HepG2 (cell line): ENCODE data around the gene ME3. TPM values are rescaled to one million over a fixed set of nuclear protein-coding genes. Genes with fewer than 3 reads are reported as not detected.

ENCODE experiments used
- ATAC-seq: fragments of 200-7000 bp; cut with Tn5 transposase; 3 replicates; pipeline ENCODE4 v1.9.1; 2020; ENCODE audit warnings: mild to moderate bottlenecking, moderate library complexity
- BruUV-seq: library from RNA; stranded (reverse); fragments of 400-500 nt; replicated peaks from 2 replicates; lab custom pipeline; 2021; lab: Mats Ljungman, UMichigan
- CTCF ChIA-PET: fragments of 300-600 bp; formaldehyde crosslinking; extraction: SDS; loops from one replicate; lab custom pipeline; 2021; ENCODE audit warnings: low total read pairs, inconsistent platforms, low intra/inter-chr PET ratio; lab: Yijun Ruan, JAX
- POLR2A ChIA-PET: fragments of 350-600 bp; sonication (Branson Sonifier 250); formaldehyde crosslinking; loops from one replicate; lab custom pipeline; 2020; ENCODE audit warnings: antibody characterized with exemption, inconsistent platforms; lab: Yijun Ruan, JAX
- DNase-seq: peaks from one replicate; pipeline ENCODE4 v3.0.0-alpha.2; 2015; ENCODE audit warnings: low spot score
- FAIRE-seq: peaks from 3 replicates; lab custom pipeline; 2011; peaks lifted over from hg19 to GRCh38; lab: Jason Lieb, UNC
- H2AFZ ChIP-seq: one replicate; pipeline ENCODE4 v1.6.1; 2011; ENCODE audit warnings: low read length, inconsistent platforms
- H3K27ac ChIP-seq: fragments of 300-600 bp; 3 replicates; pipeline ENCODE4 v1.8.0; 2011; ENCODE audit warnings: mixed run types, mild to moderate bottlenecking, mixed read lengths, low read length, inconsistent platforms; ENCODE audit not compliant: insufficient read depth; ENCODE audit errors: extremely low read length
- H3K27me3 ChIP-seq, 2 experiments: fragments of 200-600 bp in 1 of 2; 2 replicates in 1 of 2; 3 replicates in 1 of 2; pipeline versions ENCODE4 v1.6.0 to v1.8.0; 2011; ENCODE audit warnings: low read length in 2 of 2, mild to moderate bottlenecking in 2 of 2, moderate library complexity in 2 of 2, inconsistent platforms in 1 of 2; ENCODE audit not compliant: insufficient read depth in 2 of 2, control insufficient read depth in 1 of 2
- H3K36me3 ChIP-seq, 2 experiments: fragments of 200-600 bp in 1 of 2; replicated peaks in 1 of 2; 2 replicates in 1 of 2; 3 replicates in 1 of 2; pipeline versions ENCODE4 v1.5.1 to v1.8.0; 2011; ENCODE audit warnings: low read length in 2 of 2, inconsistent platforms in 1 of 2; ENCODE audit not compliant: insufficient read depth in 2 of 2, control insufficient read depth in 1 of 2
- H3K4me1 ChIP-seq: 2 replicates; pipeline ENCODE4 v1.5.1; 2012; ENCODE audit warnings: low read length, inconsistent platforms; ENCODE audit not compliant: insufficient read depth
- H3K4me2 ChIP-seq: 2 replicates; pipeline ENCODE4 v1.6.0; 2011; ENCODE audit warnings: low read depth, low read length, inconsistent platforms
- H3K4me3 ChIP-seq, 3 experiments: fragments of 200-600 bp in 1 of 3; sonication (generic), shearing (Covaris generic) in 1 of 3; replicated peaks in 1 of 3; 2 replicates each; pipeline ENCODE4 v1.5.1; 2011 to 2016; ENCODE audit warnings: low read length in 3 of 3, inconsistent platforms in 2 of 3, low read depth in 2 of 3, mild to moderate bottlenecking in 2 of 3, control low read depth in 1 of 3, mixed read lengths in 1 of 3; ENCODE audit not compliant: insufficient read depth in 1 of 3
- H3K79me2 ChIP-seq: one replicate; pipeline ENCODE4 v1.6.1; 2011; ENCODE audit warnings: low read length, inconsistent platforms; ENCODE audit not compliant: insufficient read depth
- H3K9ac ChIP-seq: 2 replicates; pipeline ENCODE4 v1.6.0; 2011; ENCODE audit warnings: mild to moderate bottlenecking, low read depth, low read length, inconsistent platforms; ENCODE audit not compliant: insufficient read depth
- H3K9me3 ChIP-seq: 2 replicates; pipeline ENCODE4 v1.5.1; 2012; ENCODE audit warnings: mild to moderate bottlenecking, low read length
- H4K20me1 ChIP-seq: 2 replicates; pipeline ENCODE4 v1.6.0; 2011; ENCODE audit warnings: inconsistent platforms, mild to moderate bottlenecking, low read length, moderate library complexity; ENCODE audit not compliant: insufficient read depth
- HHEX ChIP-seq: IDR thresholded peaks from 2 replicates; pipeline ENCODE4 v1.6.1; 2016; ENCODE audit warnings: control low read depth
- KDM2A ChIP-seq: sonication (generic); formaldehyde crosslinking; IDR thresholded peaks from 2 replicates; pipeline ENCODE4 v1.4.0; 2020; ENCODE audit warnings: low read depth, missing genetic modification reagents, borderline replicate concordance
- NFE2 ChIP-seq: sonication (generic); formaldehyde crosslinking; IDR thresholded peaks from 2 replicates; pipeline ENCODE4 v1.4.0; 2020; ENCODE audit warnings: missing genetic modification reagents
- NR2F2 ChIP-seq: IDR thresholded peaks from 2 replicates; pipeline ENCODE4 v1.6.1; 2012; ENCODE audit warnings: low read depth, inconsistent platforms, borderline replicate concordance
- NR2F6 ChIP-seq, 2 experiments: IDR thresholded peaks; 2 replicates each; pipeline ENCODE4 v1.6.1; 2016; ENCODE audit warnings: antibody characterized with exemption in 1 of 2, mild to moderate bottlenecking in 1 of 2
- SAP130 ChIP-seq: IDR thresholded peaks from 2 replicates; pipeline ENCODE4 v1.6.1; 2016; ENCODE audit warnings: low read depth
- SIX1 ChIP-seq: sonication (generic); formaldehyde crosslinking; IDR thresholded peaks from 2 replicates; pipeline ENCODE4 v1.4.0; 2020; ENCODE audit warnings: missing genetic modification reagents, borderline replicate concordance
- SP5 ChIP-seq: IDR thresholded peaks from 2 replicates; pipeline ENCODE4 v1.6.1; 2016; ENCODE audit warnings: low read depth, borderline replicate concordance
- TBX3 ChIP-seq: fragments of 450-650 bp; IDR thresholded peaks from 2 replicates; pipeline ENCODE4 v1.6.1; 2017; ENCODE audit warnings: antibody characterized with exemption, mild to moderate bottlenecking, inconsistent platforms, borderline replicate concordance
- ZNF180 ChIP-seq: sonication (generic); formaldehyde crosslinking; IDR thresholded peaks from 2 replicates; pipeline ENCODE4 v1.4.0; 2020; ENCODE audit warnings: low read depth, missing genetic modification reagents, borderline replicate concordance
- WGBS: methylation state at CpG from one replicate; pipeline ENCODE4 v1.1.6; 2017; ENCODE audit warnings: low lambda C conversion rate; 5-methylcytosine and 5-hydroxymethylcytosine counted together
- in situ Hi-C: cut with HindIII; loops from 2 replicates; pipeline ENCODE4 v1.10.0; 2017; ENCODE audit warnings: low pct_unique_long_range_greater_than_20kb; ENCODE audit not compliant: extremely low pct_ligation_motif_present
- intact Hi-C: fragments of 100-400 bp; cut with micrococcal nuclease; formaldehyde crosslinking; loops from one replicate; pipeline ENCODE4 v1.10.0; 2022; ENCODE audit not compliant: unreplicated experiment
- polyA plus RNA-seq, 8 experiments: library from polyadenylated mRNA; depleted of rRNA in 3 of 8; stranded (reverse) in 7 of 8; unstranded in 1 of 8; fragments of >200 nt; fragmentation: Illumina TruSeq in 4 of 8; extraction: Trizol in 4 of 8; gene quantifications; 2 replicates each; pipeline versions ENCODE4 v1.2.1 to v1.2.3, GENCODE V29; 2011 to 2016; ENCODE audit warnings: low read depth in 4 of 8, missing spikeins in 1 of 8, mixed read lengths in 1 of 8; ENCODE audit not compliant: insufficient read depth in 1 of 8
- total RNA-seq, 5 experiments: library from RNA; depleted of rRNA; stranded (reverse); fragments of >200 nt; fragmentation: Illumina TruSeq; extraction: Trizol; gene quantifications; 2 replicates each; pipeline ENCODE4 v1.2.3, GENCODE V29; 2016; ENCODE audit warnings: low read depth in 1 of 5
- TF ChIP-seq, protein P1 (sequence below): sonication (generic); formaldehyde crosslinking; IDR thresholded peaks from 2 replicates; pipeline ENCODE4 v1.4.0; 2020; ENCODE audit warnings: low read depth, mild to moderate bottlenecking, missing genetic modification reagents
- TF ChIP-seq, protein P2 (sequence below): IDR thresholded peaks from 2 replicates; pipeline ENCODE4 v1.6.1; 2012; ENCODE audit warnings: low read depth, low read length, improper control_type of control experiment

Gene ME3
- total and polyA plus RNA-seq, 2 of the 13 experiments (the other 11 are each of a cell fraction or from before 2014, with no cell fraction given) = not detected

DNA sequence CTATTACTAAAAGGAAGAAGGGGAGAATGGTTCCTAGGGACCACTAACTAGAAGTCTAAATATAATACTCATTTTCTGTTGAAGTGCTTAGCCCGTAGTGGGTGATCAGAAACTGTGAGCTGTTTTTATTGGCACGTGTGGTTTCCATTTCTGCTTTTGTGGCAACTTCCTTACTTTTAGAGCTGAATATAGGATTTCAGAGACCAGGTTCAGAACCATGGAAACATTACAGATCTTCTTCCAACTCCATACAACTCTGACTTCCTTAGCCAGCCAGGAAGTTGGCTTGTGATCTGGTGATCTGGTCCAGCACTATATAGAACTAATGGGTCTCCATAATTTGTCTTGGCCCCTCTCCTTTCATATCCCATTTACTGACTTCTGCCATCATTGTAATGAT lies 2.6 kb upstream of the ME3 start (continued):
- TF ChIP-seq, protein P1, sequence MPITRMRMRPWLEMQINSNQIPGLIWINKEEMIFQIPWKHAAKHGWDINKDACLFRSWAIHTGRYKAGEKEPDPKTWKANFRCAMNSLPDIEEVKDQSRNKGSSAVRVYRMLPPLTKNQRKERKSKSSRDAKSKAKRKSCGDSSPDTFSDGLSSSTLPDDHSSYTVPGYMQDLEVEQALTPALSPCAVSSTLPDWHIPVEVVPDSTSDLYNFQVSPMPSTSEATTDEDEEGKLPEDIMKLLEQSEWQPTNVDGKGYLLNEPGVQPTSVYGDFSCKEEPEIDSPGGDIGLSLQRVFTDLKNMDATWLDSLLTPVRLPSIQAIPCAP (CRISPR knock-in tag) = no peak
- no peak for TF ChIP-seq ZNF180
- no peak for TF ChIP-seq KDM2A (CRISPR knock-in tag)

DNA sequence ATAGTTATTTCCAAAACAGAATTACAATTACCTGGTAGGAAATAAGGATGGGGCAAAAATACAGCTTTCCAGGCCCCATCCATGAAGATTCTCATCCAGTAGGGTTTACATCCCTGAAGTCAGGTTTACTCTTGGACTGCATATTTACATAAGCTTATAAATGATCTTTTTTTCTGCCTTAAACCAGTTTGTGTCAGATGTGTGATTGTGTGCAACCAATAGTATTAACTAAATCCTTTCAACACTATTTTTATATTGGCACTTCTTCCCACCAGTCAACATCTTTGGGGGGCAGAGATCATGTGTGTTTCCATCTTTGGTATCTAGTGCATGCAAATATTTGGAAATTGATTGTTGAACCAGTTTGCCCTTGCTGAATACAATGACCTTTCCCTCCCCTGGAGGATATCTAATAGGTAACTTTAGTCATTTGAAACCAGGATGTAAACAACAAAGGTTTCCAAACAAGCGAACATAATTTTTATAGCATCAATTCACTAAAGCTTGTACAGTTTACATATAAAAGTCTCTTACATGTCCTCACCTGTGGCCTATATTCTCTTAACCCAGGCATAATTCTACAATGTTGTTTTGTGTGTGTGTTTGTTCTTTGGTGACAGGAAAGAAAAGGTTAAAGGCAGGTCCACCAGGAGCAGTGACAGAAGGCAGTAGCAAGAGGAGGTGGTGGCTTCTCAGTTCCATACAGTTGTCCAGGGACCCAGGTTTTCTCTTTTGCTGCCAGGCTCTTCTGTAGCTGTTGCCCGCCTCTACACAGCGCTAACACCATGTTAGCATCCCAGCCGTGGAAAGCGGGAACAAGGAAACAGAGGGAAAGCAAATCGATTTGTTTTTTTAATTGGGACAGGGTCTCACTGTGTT lies 1.7 kb upstream of the ME3 start:
- H3K36me3 ChIP-seq = no peaks in the 10 kb centered on the region
- POLR2A ChIA-PET = no interaction called here
- H3K27ac ChIP-seq = no peak overlapping the region
- no peak overlapping the region for H2AFZ ChIP-seq
- in situ Hi-C loops = no loop called here
- peaks cover 13% of the 10 kb centered on the region; the same call in 1 of the 2 replicates for H3K4me1 ChIP-seq
- H3K27me3 ChIP-seq = peaks cover 7 to 64% of the 10 kb centered on the region in 2 experiments
- H3K79me2 ChIP-seq = no peaks in the 10 kb centered on the region
- no peak overlapping the region for H3K4me3 ChIP-seq
- TF ChIP-seq NFE2 (CRISPR knock-in tag) (no peak), SP5 (CRISPR knock-in tag) (peak; percentile 36; the same call in 1 of the 2 replicates), NR2F2 (peak; percentile 49; the same call in 1 of the 2 replicates), SAP130 (CRISPR knock-in tag) (no peak), TBX3 (0 out of 2 replicates have a peak, but pooled peaks have one; percentile 24), HHEX (CRISPR knock-in tag) (peak; percentile 67), SIX1 (peak; percentile 66), NR2F6 (IDR thresholded peaks at IDR 0.05) (peak; percentile 79), NR2F6 (CRISPR knock-in tag; IDR thresholded peaks at IDR 0.05) (no peak)
- TF ChIP-seq, protein P2, sequence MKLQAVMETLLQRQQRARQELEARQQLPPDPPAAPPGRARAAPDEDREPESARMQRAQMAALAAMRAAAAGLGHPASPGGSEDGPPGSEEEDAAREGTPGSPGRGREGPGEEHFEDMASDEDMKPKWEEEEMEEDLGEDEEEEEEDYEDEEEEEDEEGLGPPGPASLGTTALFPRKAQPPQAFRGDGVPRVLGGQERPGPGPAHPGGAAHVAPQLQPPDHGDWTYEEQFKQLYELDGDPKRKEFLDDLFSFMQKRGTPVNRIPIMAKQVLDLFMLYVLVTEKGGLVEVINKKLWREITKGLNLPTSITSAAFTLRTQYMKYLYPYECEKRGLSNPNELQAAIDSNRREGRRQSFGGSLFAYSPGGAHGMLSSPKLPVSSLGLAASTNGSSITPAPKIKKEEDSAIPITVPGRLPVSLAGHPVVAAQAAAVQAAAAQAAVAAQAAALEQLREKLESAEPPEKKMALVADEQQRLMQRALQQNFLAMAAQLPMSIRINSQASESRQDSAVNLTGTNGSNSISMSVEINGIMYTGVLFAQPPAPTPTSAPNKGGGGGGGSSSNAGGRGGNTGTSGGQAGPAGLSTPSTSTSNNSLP = no peak
- TF ChIP-seq, all 625 proteins: peak for 6
- no peaks in the 10 kb centered on the region for H4K20me1 ChIP-seq
- H3K9ac ChIP-seq = no peak overlapping the region
- intact Hi-C loops = no loop called here
- H3K4me2 ChIP-seq = no peak overlapping the region
- ATAC-seq = no peak
- no TSS peak for BruUV-seq
- CTCF ChIA-PET = no interaction called here
- WGBS = 51% methylated on average over 6 of the region's 6 CpGs
- FAIRE-seq = no peak
- no peak for DNase-seq
- H3K9me3 ChIP-seq = no peaks in the 10 kb centered on the region
